GM10266 (cell line): ENCODE data around the gene GRID1.

ENCODE experiments used
- DNase-seq: peaks from one replicate; pipeline ENCODE4 v3.0.0; 2012; ENCODE audit errors: extremely low spot score
- TF ChIP-seq, protein P1 (sequence below): IDR thresholded peaks from 2 replicates; pipeline ENCODE4 v1.5.1; 2012; ENCODE audit warnings: mild to moderate bottlenecking, low read depth; ENCODE audit not compliant: control insufficient read depth, insufficient read depth; ENCODE audit errors: missing control alignments

The GRID1 gene

GRCh38 chr10:86334488-86335085, 32.0 kb downstream of the GRID1 start:
- TF ChIP-seq, protein P1, sequence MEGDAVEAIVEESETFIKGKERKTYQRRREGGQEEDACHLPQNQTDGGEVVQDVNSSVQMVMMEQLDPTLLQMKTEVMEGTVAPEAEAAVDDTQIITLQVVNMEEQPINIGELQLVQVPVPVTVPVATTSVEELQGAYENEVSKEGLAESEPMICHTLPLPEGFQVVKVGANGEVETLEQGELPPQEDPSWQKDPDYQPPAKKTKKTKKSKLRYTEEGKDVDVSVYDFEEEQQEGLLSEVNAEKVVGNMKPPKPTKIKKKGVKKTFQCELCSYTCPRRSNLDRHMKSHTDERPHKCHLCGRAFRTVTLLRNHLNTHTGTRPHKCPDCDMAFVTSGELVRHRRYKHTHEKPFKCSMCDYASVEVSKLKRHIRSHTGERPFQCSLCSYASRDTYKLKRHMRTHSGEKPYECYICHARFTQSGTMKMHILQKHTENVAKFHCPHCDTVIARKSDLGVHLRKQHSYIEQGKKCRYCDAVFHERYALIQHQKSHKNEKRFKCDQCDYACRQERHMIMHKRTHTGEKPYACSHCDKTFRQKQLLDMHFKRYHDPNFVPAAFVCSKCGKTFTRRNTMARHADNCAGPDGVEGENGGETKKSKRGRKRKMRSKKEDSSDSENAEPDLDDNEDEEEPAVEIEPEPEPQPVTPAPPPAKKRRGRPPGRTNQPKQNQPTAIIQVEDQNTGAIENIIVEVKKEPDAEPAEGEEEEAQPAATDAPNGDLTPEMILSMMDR = no peak
- no peak for DNase-seq

- TF ChIP-seq, protein P1 = no peak
- DNase-seq = no peak
Measured at GRCh38 chr10:86333826-86334487, 32.6 kb downstream of the GRID1 start.

- TF ChIP-seq, protein P1 = no peak
- no peak for DNase-seq
Measured at GRCh38 chr10:86331861-86332260, 34.7 kb downstream of the GRID1 start.

- TF ChIP-seq, protein P1 = no peak
- no peak for DNase-seq
Measured at GRCh38 chr10:86330778-86331763, 35.5 kb downstream of the GRID1 start.

- no peak for DNase-seq
- TF ChIP-seq, protein P1 = no peak
Measured at GRCh38 chr10:86329896-86330680, 36.5 kb downstream of the GRID1 start.

GRCh38 chr10:86329093-86329710, 37.4 kb downstream of the GRID1 start:
- no peak for DNase-seq
- TF ChIP-seq, protein P1 = no peak
